Transverse colon (tissue), 4 donors: Measurements from ENCODE around the gene GALNT10. TPM values are rescaled to one million over a fixed set of nuclear protein-coding genes. Genes with fewer than 3 reads are reported as not detected.

Source experiments
- DNase-seq: peaks from one replicate; pipeline ENCODE4 v3.0.0-alpha.2; 2019
- H3K27ac ChIP-seq, 4 donors: fragments of 200-600 bp; sonication (generic); 2 replicates each; pipeline ENCODE4 v1.5.1; 2016 to 2018; ENCODE audit warnings: inconsistent platforms in 4 of 4
- H3K27me3 ChIP-seq: fragments of 200-600 bp; sonication (generic); 2 replicates; pipeline ENCODE4 v1.5.1; 2017; ENCODE audit warnings: inconsistent platforms
- H3K36me3 ChIP-seq, 4 donors: fragments of 200-600 bp; sonication (generic); 2 replicates each; pipeline ENCODE4 v1.5.1; 2017 to 2019; ENCODE audit warnings: inconsistent platforms in 4 of 4
- H3K4me1 ChIP-seq, 4 donors: fragments of 200-600 bp; sonication (generic); 2 replicates each; pipeline ENCODE4 v1.5.1; 2017 to 2020; ENCODE audit warnings: inconsistent platforms in 4 of 4
- H3K4me3 ChIP-seq, 4 donors: fragments of 200-600 bp; sonication (generic); 1 replicate in 1 of 4; 2 replicates in 3 of 4; pipeline versions ENCODE4 v1.5.1 to v1.6.1; 2017 to 2019; ENCODE audit warnings: inconsistent platforms in 4 of 4
- H3K9me3 ChIP-seq, 2 donors: fragments of 200-600 bp; sonication (generic); 2 replicates each; pipeline ENCODE4 v1.5.1; 2017 to 2019; ENCODE audit warnings: inconsistent platforms in 2 of 2
- CTCF ChIP-seq, 5 experiments: fragments of 200-600 bp in 3 of 5; fragments of 450-650 bp in 2 of 5; sonication (generic) in 3 of 5; IDR thresholded peaks; 1 replicate in 2 of 5; 2 replicates in 3 of 5; pipeline ENCODE4 v1.5.1; 2016 to 2017; ENCODE audit warnings: antibody characterized with exemption in 5 of 5, inconsistent platforms in 3 of 5, mild to moderate bottlenecking in 2 of 5, moderate library complexity in 1 of 5
- EP300 ChIP-seq: sonication (generic); formaldehyde crosslinking; IDR thresholded peaks from one replicate; pipeline ENCODE4 v1.6.1; 2017; ENCODE audit warnings: antibody characterized with exemption, low read depth
- POLR2A ChIP-seq: fragments of 450-650 bp; IDR thresholded peaks from one replicate; pipeline ENCODE4 v1.6.1; 2016; ENCODE audit warnings: antibody characterized with exemption, mild to moderate bottlenecking, moderate library complexity
- POLR2AphosphoS5 ChIP-seq, 3 donors: sonication (generic); formaldehyde crosslinking; IDR thresholded peaks; one replicate each; pipeline ENCODE4 v1.6.1; 2016; ENCODE audit warnings: antibody characterized with exemption in 3 of 3
- WGBS, 2 donors: methylation state at CpG; one replicate each; pipeline ENCODE4 v1.1.5; 2018; ENCODE audit warnings: low coverage in 1 of 2; 5-methylcytosine and 5-hydroxymethylcytosine counted together
- in situ Hi-C, 4 donors: fragments of 200-750 bp; cut with MboI; loops; one replicate each; pipeline versions ENCODE4 v1.15.0 to v1.15.1; 2017; ENCODE audit warnings: low sequenced_read_pairs in 3 of 4, low pct_ligation_motif_present in 1 of 4, low pct_unique_long_range_greater_than_20kb in 1 of 4
- intact Hi-C: fragments of 100-400 bp; cut with DNase I; formaldehyde crosslinking; loops from one replicate; pipeline ENCODE4 v1.15.1; 2023; ENCODE audit warnings: low total_unique reads
- total RNA-seq, 4 donors: library from RNA; depleted of rRNA; stranded (reverse); fragments of >200 nt; gene quantifications; one replicate each; pipeline ENCODE4 v1.1.0, GENCODE V29; 2016

The GALNT10 gene
- total RNA-seq, 4 donors from 2014 or later, result 18.7 to 142 (median 39.3) TPM

- 49 to 65% methylated on average over 7 to 9 of the region's 9 CpGs for WGBS, 2 donors
- H3K4me1 ChIP-seq, result no peaks in the 10 kb centered on the region
- no peak overlapping the region for H3K27ac ChIP-seq
Measured at GRCh38 chr5:154384480-154385235, 194.1 kb downstream of the GALNT10 start.

GRCh38 chr5:154385236-154385512 is 194.6 kb downstream of the GALNT10 start:
- peak; percentile 19 for DNase-seq
- H3K27ac ChIP-seq, result no peak overlapping the region
- H3K27me3 ChIP-seq, result no peaks in the 10 kb centered on the region
- peaks cover 0 to 8% (median 2%) of the 10 kb centered on the region in 4 donors for H3K36me3 ChIP-seq
- intact Hi-C loops, result no loop called here
- no peaks in the 10 kb centered on the region for H3K9me3 ChIP-seq
- TF ChIP-seq POLR2A, result no peak
- no peak for TF ChIP-seq EP300
- TF ChIP-seq CTCF (IDR thresholded peaks at IDR 0.05), result no peak
- no peak for TF ChIP-seq POLR2AphosphoS5 (IDR thresholded peaks at IDR 0.05)
- in situ Hi-C loops, result no loop called here
- H3K4me3 ChIP-seq, result no peak overlapping the region
- no peaks in the 10 kb centered on the region for H3K4me1 ChIP-seq
- WGBS, 2 donors, result 64% methylated on average over 8 of the region's 8 CpGs; no CpG with 5 or more reads in 1 of the 2 donors

More at GRCh38 chr5:154384480-154385235, 194.1 kb downstream of the GALNT10 start:
- TF ChIP-seq POLR2AphosphoS5 (IDR thresholded peaks at IDR 0.05) (no peak), CTCF (IDR thresholded peaks at IDR 0.05) (no peak), POLR2A (no peak), EP300 (no peak)
- Histone ChIP-seq H3K9me3 (no peaks in the 10 kb centered on the region), H3K36me3 (peaks cover 0 to 8% (median 2%) of the 10 kb centered on the region in 4 donors), H3K27me3 (no peaks in the 10 kb centered on the region), H3K4me3 (no peak overlapping the region)
- in situ Hi-C loops, result no loop called here
- peak; percentile 35 for DNase-seq
- intact Hi-C loops, result no loop called here

GRCh38 chr5:154386952-154387629 is 196.6 kb downstream of the GALNT10 start:
- TF ChIP-seq EP300 (no peak), POLR2A (no peak), POLR2AphosphoS5 (IDR thresholded peaks at IDR 0.05) (no peak), CTCF (IDR thresholded peaks at IDR 0.05) (no peak)
- WGBS, 2 donors, result 94 to 97% methylated on average over 3 to 6 of the region's 6 CpGs
- H3K4me1 ChIP-seq, result no peaks in the 10 kb centered on the region
- in situ Hi-C loops (no loop called here), intact Hi-C loops (no loop called here)
- H3K27ac ChIP-seq, result no peak overlapping the region
- no peak overlapping the region for H3K4me3 ChIP-seq
- no peaks in the 10 kb centered on the region for H3K36me3 ChIP-seq
- DNase-seq, result no peak
- H3K9me3 ChIP-seq, result no peaks in the 10 kb centered on the region
- no peaks in the 10 kb centered on the region for H3K27me3 ChIP-seq

- H3K27ac ChIP-seq, result no peak overlapping the region
- no peak for DNase-seq
- TF ChIP-seq POLR2AphosphoS5 (IDR thresholded peaks at IDR 0.05) (no peak), POLR2A (no peak), EP300 (no peak)
- no peaks in the 10 kb centered on the region for H3K27me3 ChIP-seq
- H3K4me3 ChIP-seq, result no peak overlapping the region
- intact Hi-C loops, result no loop called here
- in situ Hi-C loops, result no loop called here
- H3K36me3 ChIP-seq, result no peaks in the 10 kb centered on the region
- WGBS, 2 donors, result 89 to 100% methylated on average over 1 to 2 of the region's 2 CpGs
- H3K9me3 ChIP-seq, result no peaks in the 10 kb centered on the region
- H3K4me1 ChIP-seq, result peaks cover 0 to 3% (median under 1%) of the 10 kb centered on the region in 4 donors
Measured at GRCh38 chr5:154388842-154389241, 198.3 kb downstream of the GALNT10 start.
